ENCODE data around the gene PTPRH.
A peak's percentile ranks its signal among the peaks of the same experiment; 100 is the strongest.

PTPRH gene

GRCh38 chr19:55181740-55182139 is 27.6 kb downstream of the PTPRH start:
- no peak for DNase-seq (ENCODE audit: low read depth in 1 of 2, low spot score in 1 of 2)
- Histone ChIP-seq H3K27me3 (ENCODE audit: insufficient read depth, poor library complexity, severe bottlenecking) (peaks cover 29% of the 10 kb centered on the region), H3K4me3 (replicated peaks; ENCODE audit: insufficient read depth, low read length) (no peak overlapping the region), H3K27ac (replicated peaks) (no peak overlapping the region)
- TF ChIP-seq GABPA (IDR thresholded peaks at IDR 0.05; ENCODE audit: low read depth) (no peak), SPI1 (IDR thresholded peaks at IDR 0.05; ENCODE audit: borderline replicate concordance, low read depth) (no peak), POLR2AphosphoS5 (IDR thresholded peaks at IDR 0.05; ENCODE audit: low read depth) (no peak), REST (IDR thresholded peaks at IDR 0.05; ENCODE audit: insufficient replicate concordance, low read depth) (no peak), CTCF (IDR thresholded peaks at IDR 0.05; ENCODE audit: insufficient read depth, low read length) (no peak)

GRCh38 chr19:55179606-55180484 is 29.5 kb downstream of the PTPRH start, which contains the start of gene SYT5:
Gene SYT5, minus strand, starts transcription at chr19:55180289. Its CDS starts 1,248 bp downstream, at chr19:55179041.
- Histone ChIP-seq H3K27me3 (ENCODE audit: insufficient read depth, poor library complexity, severe bottlenecking) (peaks cover 31% of the 10 kb centered on the region), H3K27ac (replicated peaks) (no peak within 1 kb of the TSS), H3K4me3 (replicated peaks; ENCODE audit: insufficient read depth, low read length) (no peak within 1 kb of the TSS)
- peak; percentile 20 to 38 for DNase-seq (ENCODE audit: low read depth in 1 of 2, low spot score in 1 of 2)
- no peak for TF ChIP-seq CTCF (IDR thresholded peaks at IDR 0.05; ENCODE audit: insufficient read depth, low read length)
- peak; percentile 99 for TF ChIP-seq REST (IDR thresholded peaks at IDR 0.05; ENCODE audit: insufficient replicate concordance, low read depth)

GRCh38 chr19:55178781-55179599 is 30.3 kb downstream of the PTPRH start:
- no peak overlapping the region for H3K4me3 ChIP-seq (replicated peaks; ENCODE audit: insufficient read depth, low read length)
- no peak for TF ChIP-seq CTCF (IDR thresholded peaks at IDR 0.05; ENCODE audit: insufficient read depth, low read length)
- TF ChIP-seq REST (IDR thresholded peaks at IDR 0.05; ENCODE audit: insufficient replicate concordance, low read depth) = no peak
- no peak for TF ChIP-seq SPI1 (IDR thresholded peaks at IDR 0.05; ENCODE audit: borderline replicate concordance, low read depth)
- TF ChIP-seq GABPA (IDR thresholded peaks at IDR 0.05; ENCODE audit: low read depth) = no peak
- no peak for TF ChIP-seq POLR2AphosphoS5 (IDR thresholded peaks at IDR 0.05; ENCODE audit: low read depth)
- peaks cover 38% of the 10 kb centered on the region for H3K27me3 ChIP-seq (ENCODE audit: insufficient read depth, poor library complexity, severe bottlenecking)
- DNase-seq (ENCODE audit: low read depth in 1 of 2, low spot score in 1 of 2) = peak; percentile 49 to 60
- no peak overlapping the region for H3K27ac ChIP-seq (replicated peaks)

All from HL-60 (cell line).